GM21447 (cell line): ENCODE measurements around the gene WDR46.
A peak's percentile ranks its signal among the peaks of the same experiment; 100 is the strongest.

Experiments used
- ATAC-seq: cut with Tn5 transposase; IDR thresholded peaks from one replicate; pipeline ENCODE4 v1.9.1; 2021; ENCODE audit not compliant: unreplicated experiment

Gene WDR46

DNA sequence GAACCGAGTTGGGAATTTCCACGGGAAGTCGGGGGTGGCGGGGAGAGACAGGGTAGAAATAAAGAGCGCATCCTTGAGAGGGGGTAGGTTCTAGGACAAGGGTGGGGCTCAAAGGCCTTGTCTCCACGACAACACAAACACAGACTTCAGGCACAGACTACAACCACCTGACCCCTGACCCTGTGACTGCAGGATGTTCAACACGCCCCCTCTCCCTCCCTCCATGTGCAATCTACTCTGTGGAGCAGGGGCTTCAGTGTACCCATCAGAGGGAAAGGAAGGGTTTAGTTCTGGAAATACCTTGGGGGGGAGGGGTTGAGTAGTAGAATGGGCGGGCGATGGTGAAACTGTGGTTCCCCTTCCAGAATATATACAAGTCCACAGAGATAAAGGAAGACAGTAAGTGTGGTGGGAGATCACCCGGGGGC is 25.5 kb upstream of the WDR46 start:
- ATAC-seq = no peak

- ATAC-seq = peak; percentile 36
These were observed 24.9 kb upstream of the WDR46 start, which contains the start of gene TAPBP for GRCh38 chr6:33313709-33314514. Gene TAPBP, minus strand, starts transcription at chr6:33314078. Its CDS starts 37 bp downstream, at chr6:33314041.

DNA sequence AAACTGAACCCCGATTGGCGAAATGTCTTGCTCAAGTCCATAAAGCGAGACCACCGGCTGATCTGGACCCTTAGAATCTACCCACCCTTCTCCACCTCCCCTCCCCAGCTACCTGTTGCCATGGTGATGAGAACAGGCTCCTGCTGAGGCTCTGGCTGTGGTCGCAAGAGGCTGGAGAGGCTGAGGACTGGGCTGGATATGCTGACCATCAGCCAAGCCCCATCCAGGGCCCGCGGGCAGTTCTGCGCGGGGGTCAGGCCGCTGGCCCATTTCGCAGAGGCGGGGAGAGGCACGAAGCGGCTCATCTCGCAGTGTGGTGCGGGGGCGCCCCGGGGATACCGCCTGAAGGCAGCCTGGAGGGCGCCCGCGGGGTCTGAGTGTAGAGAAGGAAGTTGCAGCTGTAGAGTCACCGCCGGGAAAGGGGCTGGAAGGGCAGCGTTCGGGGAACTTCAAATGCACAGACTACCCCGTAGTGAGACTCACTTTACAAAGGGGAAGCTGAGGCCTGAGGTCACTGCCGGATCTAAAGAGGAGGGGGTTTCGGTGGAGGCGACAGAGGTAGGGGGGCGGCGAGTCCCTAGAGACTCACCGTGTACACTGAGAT is 24.2 kb upstream of the WDR46 start:
- peak; percentile 9 for ATAC-seq

- peak; percentile 37 for ATAC-seq
These were observed 23.5 kb upstream of the WDR46 start for GRCh38 chr6:33312361-33313104.

DNA sequence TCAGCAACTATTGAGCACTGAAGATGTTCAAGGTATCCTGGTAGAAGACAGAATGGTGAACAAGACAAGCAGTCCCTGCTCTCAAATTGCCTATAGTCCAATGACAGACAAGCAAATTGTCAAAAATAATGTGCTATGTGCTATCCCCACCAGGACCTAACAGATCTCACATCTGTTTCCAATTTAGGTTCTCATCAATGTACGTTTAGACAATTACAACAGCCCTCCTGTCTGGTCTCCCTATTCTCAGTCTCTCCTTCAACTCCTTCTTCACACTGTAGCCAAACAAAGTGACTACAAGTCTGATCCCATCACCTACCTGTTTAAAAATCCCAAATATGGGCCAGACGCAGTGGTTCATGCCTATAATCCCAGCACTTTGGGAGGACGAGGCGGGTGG is 17.3 kb upstream of the WDR46 start:
- ATAC-seq = no peak

DNA sequence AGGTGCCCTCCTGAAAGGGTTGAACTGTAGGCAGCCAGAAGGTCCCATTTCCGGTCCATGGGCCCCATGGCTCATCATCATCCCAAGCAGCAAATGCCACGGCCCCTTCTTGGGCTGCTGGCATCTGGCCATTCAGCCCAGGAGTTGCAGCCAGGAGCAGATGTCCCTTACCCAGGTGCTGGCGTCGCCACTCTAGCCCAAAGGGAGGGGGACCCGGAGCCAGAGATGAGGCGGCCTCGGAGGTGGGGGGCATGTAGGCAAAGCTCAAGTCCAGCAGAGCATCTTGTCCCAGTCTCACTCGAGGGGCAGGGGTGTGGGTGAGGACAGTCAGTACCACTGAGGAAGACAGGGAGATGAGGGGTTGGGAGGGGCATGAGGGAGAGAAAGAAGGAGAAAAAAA is 16.0 kb upstream of the WDR46 start:
- no peak for ATAC-seq

DNA sequence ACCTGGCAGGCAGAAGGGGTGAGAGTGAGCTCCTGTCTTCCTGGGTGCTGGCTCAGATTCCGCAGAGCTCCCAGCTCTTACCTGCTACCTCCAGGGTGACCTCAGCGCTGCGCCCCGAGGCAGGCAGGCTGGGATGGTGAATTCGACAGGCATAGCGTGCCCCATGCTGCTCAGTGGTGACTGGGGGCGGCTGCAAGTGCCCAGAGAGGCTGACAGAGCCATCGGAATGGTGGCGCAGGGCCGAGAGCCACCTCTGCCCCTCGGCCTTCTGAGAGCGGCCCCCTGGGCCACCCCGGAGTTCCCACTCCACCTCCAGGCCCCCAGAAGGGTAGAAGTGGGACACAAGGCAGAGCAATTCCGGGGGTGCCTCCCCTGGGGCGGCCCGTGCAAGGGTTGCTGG is 15.2 kb upstream of the WDR46 start:
- ATAC-seq = no peak

- ATAC-seq = no peak
These were observed 12.8 kb upstream of the WDR46 start for GRCh38 chr6:33301877-33302276.

DNA sequence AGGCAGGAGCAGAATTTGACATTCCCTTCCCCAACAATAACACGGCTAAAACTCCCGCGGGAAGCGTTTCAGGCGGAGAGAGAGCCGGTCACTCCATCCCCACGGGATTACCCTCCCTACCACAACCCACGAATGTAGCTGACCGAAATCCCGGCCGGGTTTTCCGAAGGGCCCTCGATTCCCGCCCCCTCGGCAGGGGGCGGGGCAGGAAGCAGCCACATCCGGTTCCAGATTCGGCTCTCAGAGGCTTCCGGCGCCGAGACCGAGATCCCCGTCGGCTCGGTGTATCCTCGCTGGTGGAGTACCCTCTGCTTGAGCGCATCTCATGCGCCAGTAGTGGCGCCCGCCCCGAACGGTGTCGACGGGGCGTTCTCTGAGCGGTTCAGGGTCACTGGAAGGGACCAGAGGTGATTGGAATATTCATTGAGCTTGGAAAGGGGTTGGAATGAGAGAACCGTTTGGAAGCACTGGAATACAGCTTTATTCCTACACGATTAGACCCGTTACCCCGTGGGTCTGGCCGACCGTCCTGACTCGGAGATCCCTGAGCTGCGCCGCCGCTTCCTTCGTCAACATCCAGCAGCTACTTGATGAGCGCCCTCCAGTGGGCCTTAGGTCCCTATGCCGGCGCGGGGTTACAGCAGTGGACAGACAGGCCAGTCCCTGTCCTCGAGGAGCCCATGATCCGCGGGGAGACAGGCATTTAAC is 10.4 kb upstream of the WDR46 start:
- ATAC-seq = peak; percentile 69

GRCh38 chr6:33298773-33299236 is 9.8 kb upstream of the WDR46 start, which contains the start of gene RGL2:
Gene RGL2, minus strand, starts transcription at chr6:33298942. Its CDS starts 332 bp downstream, at chr6:33298610.
- ATAC-seq = peak; percentile 12

GRCh38 chr6:33297956-33298772 is 9.1 kb upstream of the WDR46 start:
- ATAC-seq = no peak

- no peak for ATAC-seq
These were observed 8.4 kb upstream of the WDR46 start for GRCh38 chr6:33297406-33297955.

GRCh38 chr6:33296797-33297405 is 7.9 kb upstream of the WDR46 start:
- ATAC-seq = no peak

- ATAC-seq = no peak
These were observed 6.8 kb upstream of the WDR46 start for GRCh38 chr6:33295621-33296369.

- no peak for ATAC-seq
These were observed 5.2 kb upstream of the WDR46 start for GRCh38 chr6:33294086-33294823.

DNA sequence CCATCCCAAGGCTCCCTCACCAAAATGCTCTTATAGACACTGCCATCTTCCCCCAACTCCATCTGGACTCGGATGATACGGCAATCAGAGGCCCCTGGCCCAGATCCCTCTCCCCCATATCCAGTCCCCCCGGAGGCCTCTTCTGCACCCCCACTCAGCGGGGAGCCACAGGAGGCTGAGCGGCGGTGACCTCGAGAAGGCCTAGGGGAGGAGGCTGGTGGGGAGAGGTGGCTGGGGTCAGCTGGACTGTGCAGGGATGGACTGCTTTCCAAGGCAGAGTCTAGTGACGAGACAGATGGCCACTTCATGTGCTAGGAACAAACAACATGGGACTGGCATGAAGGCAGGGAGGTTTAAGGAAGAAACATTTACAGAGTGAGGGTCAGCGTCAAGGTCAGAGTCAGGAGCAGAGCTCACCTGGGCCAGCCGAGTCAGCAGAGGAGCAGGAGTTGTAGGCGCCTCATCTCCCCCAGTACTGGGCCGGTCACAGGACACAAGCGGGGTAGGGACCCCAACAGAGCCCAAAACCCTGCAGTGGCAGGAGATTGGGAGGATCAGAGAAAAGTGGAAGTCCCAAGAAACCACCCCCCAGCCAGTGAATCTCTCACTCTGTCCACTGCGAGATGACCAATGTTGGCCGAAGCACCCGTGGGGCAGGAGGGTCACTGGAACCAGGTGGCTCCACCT is 4.1 kb upstream of the WDR46 start:
- no peak for ATAC-seq

DNA sequence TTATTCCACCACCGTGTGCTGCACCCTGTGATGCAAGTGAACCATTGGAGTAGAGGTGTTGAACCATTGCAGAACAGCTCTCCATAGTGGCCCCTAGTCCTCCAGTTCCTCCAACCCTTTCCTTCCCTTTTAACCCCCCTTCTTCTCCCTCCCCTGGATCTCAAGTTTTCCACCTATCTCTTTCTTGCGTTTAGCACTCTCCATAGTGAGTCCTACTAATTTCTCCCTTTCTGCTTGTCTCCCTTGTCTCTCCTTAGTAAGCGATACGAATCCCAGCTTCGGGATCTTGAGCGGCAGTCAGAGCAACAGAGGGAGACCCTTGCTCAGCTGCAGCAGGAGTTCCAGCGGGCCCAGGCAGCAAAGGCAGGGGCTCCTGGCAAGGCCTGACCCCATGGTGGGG is 1.4 kb upstream of the WDR46 start:
- ATAC-seq = no peak
